HepG2 (cell line): Measurements from ENCODE around the gene KLHL11. TPM values are rescaled to one million over a fixed set of nuclear protein-coding genes. Genes with fewer than 3 reads are reported as not detected.

ENCODE experiments used
- ATAC-seq: fragments of 200-7000 bp; cut with Tn5 transposase; 3 replicates; pipeline ENCODE4 v1.9.1; 2020; ENCODE audit warnings: mild to moderate bottlenecking, moderate library complexity
- BruUV-seq: library from RNA; stranded (reverse); fragments of 400-500 nt; replicated peaks from 2 replicates; lab custom pipeline; 2021; lab: Mats Ljungman, UMichigan
- CTCF ChIA-PET: fragments of 300-600 bp; formaldehyde crosslinking; extraction: SDS; loops from one replicate; lab custom pipeline; 2021; ENCODE audit warnings: low total read pairs, inconsistent platforms, low intra/inter-chr PET ratio; lab: Yijun Ruan, JAX
- POLR2A ChIA-PET: fragments of 350-600 bp; sonication (Branson Sonifier 250); formaldehyde crosslinking; loops from one replicate; lab custom pipeline; 2020; ENCODE audit warnings: antibody characterized with exemption, inconsistent platforms; lab: Yijun Ruan, JAX
- DNase-seq: peaks from one replicate; pipeline ENCODE4 v3.0.0-alpha.2; 2015; ENCODE audit warnings: low spot score
- FAIRE-seq: peaks from 3 replicates; lab custom pipeline; 2011; peaks lifted over from hg19 to GRCh38; lab: Jason Lieb, UNC
- H2AFZ ChIP-seq: one replicate; pipeline ENCODE4 v1.6.1; 2011; ENCODE audit warnings: low read length, inconsistent platforms
- H3K27ac ChIP-seq: fragments of 300-600 bp; 3 replicates; pipeline ENCODE4 v1.8.0; 2011; ENCODE audit warnings: mixed run types, mild to moderate bottlenecking, mixed read lengths, low read length, inconsistent platforms; ENCODE audit not compliant: insufficient read depth; ENCODE audit errors: extremely low read length
- H3K27me3 ChIP-seq, 2 experiments: fragments of 200-600 bp in 1 of 2; 2 replicates in 1 of 2; 3 replicates in 1 of 2; pipeline versions ENCODE4 v1.6.0 to v1.8.0; 2011; ENCODE audit warnings: low read length in 2 of 2, mild to moderate bottlenecking in 2 of 2, moderate library complexity in 2 of 2, inconsistent platforms in 1 of 2; ENCODE audit not compliant: insufficient read depth in 2 of 2, control insufficient read depth in 1 of 2
- H3K36me3 ChIP-seq, 2 experiments: fragments of 200-600 bp in 1 of 2; replicated peaks in 1 of 2; 2 replicates in 1 of 2; 3 replicates in 1 of 2; pipeline versions ENCODE4 v1.5.1 to v1.8.0; 2011; ENCODE audit warnings: low read length in 2 of 2, inconsistent platforms in 1 of 2; ENCODE audit not compliant: insufficient read depth in 2 of 2, control insufficient read depth in 1 of 2
- H3K4me1 ChIP-seq: 2 replicates; pipeline ENCODE4 v1.5.1; 2012; ENCODE audit warnings: low read length, inconsistent platforms; ENCODE audit not compliant: insufficient read depth
- H3K4me2 ChIP-seq: 2 replicates; pipeline ENCODE4 v1.6.0; 2011; ENCODE audit warnings: low read depth, low read length, inconsistent platforms
- H3K4me3 ChIP-seq, 3 experiments: fragments of 200-600 bp in 1 of 3; sonication (generic), shearing (Covaris generic) in 1 of 3; replicated peaks in 1 of 3; 2 replicates each; pipeline ENCODE4 v1.5.1; 2011 to 2016; ENCODE audit warnings: low read length in 3 of 3, inconsistent platforms in 2 of 3, low read depth in 2 of 3, mild to moderate bottlenecking in 2 of 3, control low read depth in 1 of 3, mixed read lengths in 1 of 3; ENCODE audit not compliant: insufficient read depth in 1 of 3
- H3K79me2 ChIP-seq: one replicate; pipeline ENCODE4 v1.6.1; 2011; ENCODE audit warnings: low read length, inconsistent platforms; ENCODE audit not compliant: insufficient read depth
- H3K9ac ChIP-seq: 2 replicates; pipeline ENCODE4 v1.6.0; 2011; ENCODE audit warnings: mild to moderate bottlenecking, low read depth, low read length, inconsistent platforms; ENCODE audit not compliant: insufficient read depth
- H3K9me3 ChIP-seq: 2 replicates; pipeline ENCODE4 v1.5.1; 2012; ENCODE audit warnings: mild to moderate bottlenecking, low read length
- H4K20me1 ChIP-seq: 2 replicates; pipeline ENCODE4 v1.6.0; 2011; ENCODE audit warnings: inconsistent platforms, mild to moderate bottlenecking, low read length, moderate library complexity; ENCODE audit not compliant: insufficient read depth
- AGO2 ChIP-seq: fragments of 200-400 bp; formaldehyde crosslinking; optimal IDR thresholded peaks from 2 replicates; pipeline ENCODE3; 2017; ENCODE audit warnings: mild to moderate bottlenecking, low read depth, low read length, moderate library complexity
- AKAP8 ChIP-seq: sonication (generic); formaldehyde crosslinking; IDR thresholded peaks from 2 replicates; pipeline ENCODE4 v1.5.1; 2020; ENCODE audit warnings: mild to moderate bottlenecking, missing genetic modification reagents
- BATF2 ChIP-seq: sonication (generic); formaldehyde crosslinking; IDR thresholded peaks from 2 replicates; pipeline ENCODE4 v1.8.0; 2022; ENCODE audit warnings: mild to moderate bottlenecking, missing genetic modification reagents, moderate library complexity
- FLYWCH1 ChIP-seq: sonication (generic); formaldehyde crosslinking; IDR thresholded peaks from 2 replicates; pipeline ENCODE4 v1.8.1; 2023; ENCODE audit warnings: mild to moderate bottlenecking, missing genetic modification reagents
- HNF4G ChIP-seq, 2 experiments: sonication (generic) in 1 of 2; formaldehyde crosslinking in 1 of 2; IDR thresholded peaks; 2 replicates each; pipeline versions ENCODE4 v1.4.0 to v1.6.1; 2011 to 2020; ENCODE audit warnings: borderline replicate concordance in 2 of 2, low read depth in 2 of 2, mild to moderate bottlenecking in 2 of 2, low read length in 1 of 2, missing genetic modification reagents in 1 of 2, moderate library complexity in 1 of 2
- LBX2 ChIP-seq: sonication (generic); formaldehyde crosslinking; IDR thresholded peaks from 2 replicates; pipeline ENCODE4 v1.5.0; 2020; ENCODE audit warnings: missing genetic modification reagents, mild to moderate bottlenecking, borderline replicate concordance
- RBFOX2 ChIP-seq: fragments of 200-400 bp; formaldehyde crosslinking; IDR thresholded peaks from 2 replicates; pipeline ENCODE4 v1.6.1; 2017; ENCODE audit warnings: low read depth, mild to moderate bottlenecking, low read length
- RBM22 ChIP-seq: fragments of 200-400 bp; formaldehyde crosslinking; optimal IDR thresholded peaks from 2 replicates; pipeline ENCODE3; 2017; ENCODE audit warnings: mild to moderate bottlenecking, low read length, moderate library complexity
- TERF1 ChIP-seq: sonication (generic); formaldehyde crosslinking; IDR thresholded peaks from 2 replicates; pipeline ENCODE4 v1.8.0; 2022; ENCODE audit warnings: mild to moderate bottlenecking, missing genetic modification reagents, moderate library complexity
- ZBTB38 ChIP-seq: sonication (generic); formaldehyde crosslinking; IDR thresholded peaks from 2 replicates; pipeline ENCODE4 v1.5.1; 2020; ENCODE audit warnings: mild to moderate bottlenecking, missing genetic modification reagents
- ZNF101 ChIP-seq: sonication (generic); formaldehyde crosslinking; IDR thresholded peaks from 2 replicates; pipeline ENCODE4 v1.4.0; 2020; ENCODE audit warnings: mild to moderate bottlenecking, low read depth, missing genetic modification reagents, borderline replicate concordance
- ZNF512 ChIP-seq: sonication (generic); formaldehyde crosslinking; IDR thresholded peaks from 2 replicates; pipeline ENCODE4 v1.4.0; 2020; ENCODE audit warnings: mild to moderate bottlenecking, missing genetic modification reagents
- ZNF572 ChIP-seq: sonication (generic); formaldehyde crosslinking; IDR thresholded peaks from 2 replicates; pipeline ENCODE4 v1.5.1; 2020; ENCODE audit warnings: mild to moderate bottlenecking, missing genetic modification reagents
- ZSCAN21 ChIP-seq: sonication (generic); formaldehyde crosslinking; IDR thresholded peaks from 2 replicates; pipeline ENCODE4 v1.8.0; 2022; ENCODE audit warnings: mild to moderate bottlenecking, missing genetic modification reagents, moderate library complexity, borderline replicate concordance
- WGBS: methylation state at CpG from one replicate; pipeline ENCODE4 v1.1.6; 2017; ENCODE audit warnings: low lambda C conversion rate; 5-methylcytosine and 5-hydroxymethylcytosine counted together
- in situ Hi-C: cut with HindIII; loops from 2 replicates; pipeline ENCODE4 v1.10.0; 2017; ENCODE audit warnings: low pct_unique_long_range_greater_than_20kb; ENCODE audit not compliant: extremely low pct_ligation_motif_present
- intact Hi-C: fragments of 100-400 bp; cut with micrococcal nuclease; formaldehyde crosslinking; loops from one replicate; pipeline ENCODE4 v1.10.0; 2022; ENCODE audit not compliant: unreplicated experiment
- polyA plus RNA-seq, 8 experiments: library from polyadenylated mRNA; depleted of rRNA in 3 of 8; stranded (reverse) in 7 of 8; unstranded in 1 of 8; fragments of >200 nt; fragmentation: Illumina TruSeq in 4 of 8; extraction: Trizol in 4 of 8; gene quantifications; 2 replicates each; pipeline versions ENCODE4 v1.2.1 to v1.2.3, GENCODE V29; 2011 to 2016; ENCODE audit warnings: low read depth in 4 of 8, missing spikeins in 1 of 8, mixed read lengths in 1 of 8; ENCODE audit not compliant: insufficient read depth in 1 of 8
- total RNA-seq, 5 experiments: library from RNA; depleted of rRNA; stranded (reverse); fragments of >200 nt; fragmentation: Illumina TruSeq; extraction: Trizol; gene quantifications; 2 replicates each; pipeline ENCODE4 v1.2.3, GENCODE V29; 2016; ENCODE audit warnings: low read depth in 1 of 5

KLHL11 gene
- total and polyA plus RNA-seq, 2 of the 13 experiments (the other 11 are each of a cell fraction or from before 2014, with no cell fraction given): 7.7 to 27.5 TPM

- H3K27me3 ChIP-seq: no peaks in the 10 kb centered on the region; a peak in 1 of 5 replicates
- H3K9ac ChIP-seq: 0 out of 2 replicates have a peak overlapping the region, but pooled peaks have one; percentile 2
- peaks cover 34% of the 10 kb centered on the region for H3K4me1 ChIP-seq
- H2AFZ ChIP-seq: no peak overlapping the region
- POLR2A ChIA-PET: no interaction called here
- TF ChIP-seq AKAP8 (CRISPR knock-in tag) (0 out of 2 replicates have a peak, but pooled peaks have one; percentile 41), ZBTB38 (0 out of 2 replicates have a peak, but pooled peaks have one; percentile 34), RBM22 (peak; percentile 59), LBX2 (CRISPR knock-in tag) (peak; percentile 58; the same call in 1 of the 2 replicates), HNF4G (IDR thresholded peaks at IDR 0.05; ENCODE audit: borderline replicate concordance, low read depth, low read length) (no peak), HNF4G (CRISPR knock-in tag; IDR thresholded peaks at IDR 0.05; ENCODE audit: borderline replicate concordance, low read depth) (no peak), ZSCAN21 (peak; percentile 57; the same call in 1 of the 2 replicates), BATF2 (CRISPR knock-in tag) (0 out of 2 replicates have a peak, but pooled peaks have one; percentile 41), TERF1 (CRISPR knock-in tag) (0 out of 2 replicates have a peak, but pooled peaks have one; percentile 30), ZNF572 (CRISPR knock-in tag) (0 out of 2 replicates have a peak, but pooled peaks have one; percentile 51), ZNF512 (CRISPR knock-in tag) (no peak), AGO2 (peak; percentile 83), ZNF101 (no peak), RBFOX2 (peak; percentile 62), FLYWCH1 (CRISPR knock-in tag) (no peak)
- H3K79me2 ChIP-seq: peaks cover 33% of the 10 kb centered on the region
- DNase-seq (no peak), ATAC-seq (no peak), FAIRE-seq (no peak)
- no TSS peak for BruUV-seq
- H3K9me3 ChIP-seq: no peaks in the 10 kb centered on the region
- H3K4me3 ChIP-seq: no peak overlapping the region
- intact Hi-C loops (loop anchor here (10.0 kb wide), 1 partner anchor 48 kb away; the partner anchor contains the start of gene KLHL11), in situ Hi-C loops (no loop called here)
- WGBS: 98% methylated on average over 23 of the region's 23 CpGs
- no peak overlapping the region for H3K27ac ChIP-seq
- H3K4me2 ChIP-seq: no peak overlapping the region
- H4K20me1 ChIP-seq: peaks cover 6% of the 10 kb centered on the region; the same call in 1 of the 2 replicates
- peaks cover 21 to 41% of the 10 kb centered on the region in 2 experiments for H3K36me3 ChIP-seq
- CTCF ChIA-PET: no interaction called here
These were observed 48.4 kb downstream of the KLHL11 start for GRCh38 chr17:41816637-41817320.
